K562 (cell line): ENCODE measurements around the gene POLR2H. TPM values are rescaled to one million over a fixed set of nuclear protein-coding genes. Genes with fewer than 3 reads are reported as not detected.
A peak's percentile ranks its signal among the peaks of the same experiment; 100 is the strongest.

ENCODE experiments used
- CXXC5 ChIP-seq: fragments of 250-450 bp; sonication (Bioruptor Pico); IDR thresholded peaks from 2 replicates; pipeline ENCODE4 v1.8.0; 2022; ENCODE audit warnings: inconsistent platforms, mild to moderate bottlenecking, moderate library complexity
- E2F1 ChIP-seq: sonication (generic); formaldehyde crosslinking; IDR thresholded peaks from 2 replicates; pipeline ENCODE4 v1.8.1; 2023; ENCODE audit warnings: mild to moderate bottlenecking, missing genetic modification reagents, moderate library complexity
- FOXP1 ChIP-seq: sonication (generic); formaldehyde crosslinking; IDR thresholded peaks from 2 replicates; pipeline ENCODE4 v1.8.0; 2022; ENCODE audit warnings: mild to moderate bottlenecking, missing genetic modification reagents
- HMBOX1 ChIP-seq: sonication (generic); IDR thresholded peaks from 2 replicates; pipeline ENCODE4 v1.6.1; 2016
- IRF1 ChIP-seq: sonication (generic); formaldehyde crosslinking; IDR thresholded peaks from 2 replicates; pipeline ENCODE4 v1.8.0; 2022; ENCODE audit warnings: missing genetic modification reagents, mild to moderate bottlenecking, borderline replicate concordance
- KHSRP ChIP-seq: fragments of 450-650 bp; IDR thresholded peaks from 2 replicates; pipeline ENCODE4 v1.6.1; 2017
- KLF10 ChIP-seq: fragments of 250-450 bp; sonication (Bioruptor Pico); IDR thresholded peaks from 2 replicates; pipeline ENCODE4 v1.6.1; 2021; ENCODE audit warnings: matching md5 sums
- MBD2 ChIP-seq: sonication (generic); IDR thresholded peaks from 2 replicates; pipeline ENCODE4 v1.6.1; 2016; ENCODE audit warnings: low read depth, borderline replicate concordance
- MYNN ChIP-seq, 2 experiments: sonication (generic); formaldehyde crosslinking in 1 of 2; IDR thresholded peaks; 2 replicates each; pipeline versions ENCODE4 v1.5.0 to v1.6.1; 2016 to 2020; ENCODE audit warnings: antibody characterized with exemption in 1 of 2, missing genetic modification reagents in 1 of 2
- NEUROD1 ChIP-seq: fragments of 150-350 bp; IDR thresholded peaks from 2 replicates; pipeline ENCODE4 v1.6.1; 2014; ENCODE audit warnings: borderline replicate concordance, low read length, low read depth; ENCODE audit not compliant: partially characterized antibody
- NFIX ChIP-seq: fragments of 250-450 bp; sonication (Bioruptor Pico); IDR thresholded peaks from 2 replicates; pipeline ENCODE4 v1.4.0; 2020; ENCODE audit warnings: low read depth, mild to moderate bottlenecking, moderate library complexity
- RAD21 ChIP-seq, 2 experiments: fragments of 250-450 bp in 1 of 2; fragments of 450-650 bp in 1 of 2; sonication (Bioruptor Pico) in 1 of 2; formaldehyde crosslinking in 1 of 2; IDR thresholded peaks in 1 of 2; conservative IDR thresholded peaks in 1 of 2; 2 replicates each; pipeline versions ENCODE4 v1.4.0 to v1.8.0; 2020 to 2022; ENCODE audit warnings: mild to moderate bottlenecking in 2 of 2, moderate library complexity in 1 of 2
- SLC30A9 ChIP-seq: fragments of 250-450 bp; sonication (Bioruptor Pico); IDR thresholded peaks from 2 replicates; pipeline ENCODE4 v1.8.0; 2022; ENCODE audit warnings: mild to moderate bottlenecking, moderate library complexity
- SMARCC2 ChIP-seq: fragments of 450-650 bp; IDR thresholded peaks from 2 replicates; pipeline ENCODE4 v1.6.1; 2017; ENCODE audit warnings: antibody characterized with exemption, moderate library complexity, mild to moderate bottlenecking, low read depth
- ZC3H8 ChIP-seq: fragments of 450-650 bp; IDR thresholded peaks from 2 replicates; pipeline ENCODE4 v1.6.1; 2017
- ZNF436 ChIP-seq: fragments of 250-450, 450-650 bp; sonication (Bioruptor Pico); formaldehyde crosslinking; IDR thresholded peaks from 2 replicates; pipeline ENCODE4 v1.7.0; 2020; ENCODE audit warnings: mild to moderate bottlenecking
- ZNF764 ChIP-seq: fragments of 250-450 bp; sonication (Bioruptor Pico); IDR thresholded peaks from 2 replicates; pipeline ENCODE4 v1.4.0; 2020; ENCODE audit warnings: low read depth, mild to moderate bottlenecking, moderate library complexity
- ZSCAN29 ChIP-seq: fragments of 450-650 bp; IDR thresholded peaks from 2 replicates; pipeline ENCODE4 v1.6.1; 2017
- polyA plus RNA-seq, 8 experiments: library from polyadenylated mRNA; depleted of rRNA in 4 of 8; stranded (reverse) in 5 of 8; unstranded in 3 of 8; fragments of >200 nt; fragmentation: Nextera tagmentation in 2 of 8; fragmentation: Illumina TruSeq in 1 of 8; extraction: Ambion mirVana in 2 of 8; extraction: Trizol in 1 of 8; gene quantifications; 2 replicates each; pipeline versions ENCODE4 v1.2.1 to v1.2.3, GENCODE V29; 2011 to 2014; ENCODE audit warnings: inconsistent platforms in 1 of 8, missing spikeins in 1 of 8
- total RNA-seq, 7 experiments: library from RNA; depleted of rRNA in 6 of 7; stranded (reverse); fragments of >200 nt in 6 of 7; fragmentation: Illumina TruSeq in 2 of 7; extraction: Trizol in 2 of 7; gene quantifications; 2 replicates each; pipeline versions ENCODE4 v1.2.1 to v1.2.3, GENCODE V29; 2011 to 2021; ENCODE audit warnings: low replicate concordance in 1 of 7

Gene POLR2H
- total and polyA plus RNA-seq, 9 of the 15 experiments (the other 6 are each of a cell fraction or from before 2014, with no cell fraction given): 128 to 512 (median 220) TPM

- no peak for TF ChIP-seq SLC30A9 (CRISPR knock-in tag)
- TF ChIP-seq E2F1 (CRISPR knock-in tag): no peak
- no peak for TF ChIP-seq HMBOX1
- TF ChIP-seq SMARCC2: no peak
- TF ChIP-seq IRF1 (CRISPR knock-in tag): no peak
- no peak for TF ChIP-seq MBD2
- TF ChIP-seq RAD21 (CRISPR knock-in tag; conservative IDR thresholded peaks at IDR 0.05 in 1 of 2, IDR thresholded peaks at IDR 0.05 in 1 of 2): peak; percentile 14 to 54; a peak in 2 of 4 replicates
- no peak for TF ChIP-seq ZSCAN29
- TF ChIP-seq NEUROD1: no peak
- TF ChIP-seq KHSRP: no peak
- TF ChIP-seq ZNF764: no peak
- TF ChIP-seq ZC3H8: no peak
- TF ChIP-seq ZNF436 (CRISPR knock-in tag): no peak
- no peak for TF ChIP-seq MYNN (IDR thresholded peaks at IDR 0.05)
- no peak for TF ChIP-seq MYNN (CRISPR knock-in tag; IDR thresholded peaks at IDR 0.05)
- TF ChIP-seq NFIX (CRISPR knock-in tag): no peak
- TF ChIP-seq FOXP1: no peak
- TF ChIP-seq KLF10: no peak
- TF ChIP-seq CXXC5 (CRISPR knock-in tag): peak; percentile 19; the same call in 1 of the 2 replicates
Observed at GRCh38 chr3:184345317-184346144, 16.0 kb upstream of the POLR2H start (continued).
